Liver (tissue), 9 donors: ENCODE data around the gene SLC4A3. TPM values are rescaled to one million over a fixed set of nuclear protein-coding genes. Genes with fewer than 3 reads are reported as not detected.

ENCODE experiments used
- DNase-seq: peaks from one replicate; pipeline ENCODE4 v3.0.0-alpha.2; 2017; ENCODE audit warnings: low spot score
- H3K27ac ChIP-seq, 2 donors: one replicate each; pipeline ENCODE4 v1.7.0; 2013; ENCODE audit warnings: inconsistent platforms in 2 of 2, low read length in 2 of 2, control low read depth in 1 of 2, low read depth in 1 of 2, mild to moderate bottlenecking in 1 of 2
- H3K27me3 ChIP-seq, 4 donors: one replicate each; pipeline versions ENCODE4 v1.6.1 to v1.7.0; 2013; ENCODE audit warnings: low read length in 3 of 4, inconsistent platforms in 1 of 4, mild to moderate bottlenecking in 1 of 4, moderate library complexity in 1 of 4; ENCODE audit not compliant: control insufficient read depth in 4 of 4, insufficient read depth in 4 of 4
- H3K36me3 ChIP-seq, 4 donors: one replicate each; pipeline versions ENCODE4 v1.6.1 to v1.7.0; 2013; ENCODE audit warnings: low read length in 3 of 4, mild to moderate bottlenecking in 3 of 4, low read depth in 1 of 4, moderate library complexity in 1 of 4; ENCODE audit not compliant: control insufficient read depth in 4 of 4, insufficient read depth in 3 of 4
- H3K4me1 ChIP-seq, 4 donors: one replicate each; pipeline versions ENCODE4 v1.6.1 to v1.7.0; 2013; ENCODE audit warnings: low read length in 3 of 4, mild to moderate bottlenecking in 3 of 4, moderate library complexity in 1 of 4; ENCODE audit not compliant: control insufficient read depth in 4 of 4, insufficient read depth in 4 of 4
- H3K4me3 ChIP-seq, 3 donors: one replicate each; pipeline versions ENCODE4 v1.6.1 to v1.7.0; 2013; ENCODE audit warnings: low read length in 3 of 3, control low read depth in 1 of 3, low read depth in 1 of 3, mild to moderate bottlenecking in 1 of 3
- H3K9ac ChIP-seq, 2 donors: one replicate each; pipeline ENCODE4 v1.7.0; 2013; ENCODE audit warnings: low read length in 2 of 2, mild to moderate bottlenecking in 2 of 2, moderate library complexity in 2 of 2, control low read depth in 1 of 2, low read depth in 1 of 2
- H3K9me3 ChIP-seq, 4 donors: one replicate each; pipeline versions ENCODE4 v1.6.1 to v1.7.0; 2013; ENCODE audit warnings: low read length in 3 of 4; ENCODE audit not compliant: control insufficient read depth in 4 of 4
- ATF3 ChIP-seq: IDR thresholded peaks from 2 replicates; pipeline ENCODE4 v1.6.1; 2016; ENCODE audit warnings: antibody characterized with exemption
- CTCF ChIP-seq: fragments of 150-350 bp; IDR thresholded peaks from 2 replicates; pipeline ENCODE4 v1.5.1; 2017; ENCODE audit warnings: improper control_type of control experiment, low read depth, low read length; ENCODE audit not compliant: missing input control
- EGR1 ChIP-seq, 2 donors: IDR thresholded peaks; 2 replicates each; pipeline ENCODE4 v1.6.1; 2016 to 2018; ENCODE audit warnings: antibody characterized with exemption in 2 of 2, low read depth in 2 of 2
- FOXA1 ChIP-seq: IDR thresholded peaks from 2 replicates; pipeline ENCODE4 v1.6.1; 2016; ENCODE audit warnings: antibody characterized with exemption
- GABPA ChIP-seq, 2 donors: IDR thresholded peaks in 1 of 2; conservative IDR thresholded peaks in 1 of 2; 2 replicates each; pipeline ENCODE4 v1.6.1; 2016; ENCODE audit warnings: antibody characterized with exemption in 2 of 2, mild to moderate bottlenecking in 1 of 2, moderate library complexity in 1 of 2
- HNF4A ChIP-seq, 2 donors: conservative IDR thresholded peaks; 2 replicates each; pipeline ENCODE4 v1.6.1; 2016; ENCODE audit warnings: antibody characterized with exemption in 2 of 2, mild to moderate bottlenecking in 2 of 2
- HNF4G ChIP-seq: IDR thresholded peaks from 2 replicates; pipeline ENCODE4 v1.6.1; 2016; ENCODE audit warnings: antibody characterized with exemption
- JUND ChIP-seq, 2 donors: IDR thresholded peaks; 2 replicates each; pipeline ENCODE4 v1.6.1; 2016; ENCODE audit warnings: antibody characterized with exemption in 2 of 2
- NR2F2 ChIP-seq: IDR thresholded peaks from 2 replicates; pipeline ENCODE4 v1.6.1; 2016; ENCODE audit warnings: antibody characterized with exemption
- RAD21 ChIP-seq, 2 donors: IDR thresholded peaks; 2 replicates each; pipeline ENCODE4 v1.6.1; 2016; ENCODE audit warnings: antibody characterized with exemption in 2 of 2, mild to moderate bottlenecking in 2 of 2
- RXRA ChIP-seq, 2 donors: IDR thresholded peaks; 2 replicates each; pipeline ENCODE4 v1.6.1; 2017 to 2018; ENCODE audit warnings: antibody characterized with exemption in 2 of 2, mild to moderate bottlenecking in 1 of 2
- SP1 ChIP-seq: IDR thresholded peaks from 2 replicates; pipeline ENCODE4 v1.6.1; 2018; ENCODE audit warnings: antibody characterized with exemption, mild to moderate bottlenecking
- TAF1 ChIP-seq: conservative IDR thresholded peaks from 2 replicates; pipeline ENCODE4 v1.6.1; 2016; ENCODE audit warnings: antibody characterized with exemption, mild to moderate bottlenecking
- YY1 ChIP-seq: IDR thresholded peaks from 2 replicates; pipeline ENCODE4 v1.6.1; 2016; ENCODE audit warnings: antibody characterized with exemption, mild to moderate bottlenecking
- WGBS: extraction: QIAGEN DNeasy Blood & Tissue Kit; methylation state at CpG from one replicate; pipeline ENCODE4 v1.1.7; 2013; 5-methylcytosine and 5-hydroxymethylcytosine counted together
- polyA plus RNA-seq, 2 donors: library from polyadenylated mRNA; stranded (reverse) in 1 of 2; unstranded in 1 of 2; fragments of 200-250 nt in 1 of 2; fragments of >200 nt in 1 of 2; fragmentation: Nextera tagmentation in 1 of 2; extraction: Ambion mirVana in 1 of 2; gene quantifications; one replicate each; pipeline versions ENCODE4 v1.2.1 to v1.2.3, GENCODE V29; 2013 to 2015
- total RNA-seq, 2 donors: library from RNA; depleted of rRNA; stranded (reverse); fragments of >200 nt; gene quantifications; one replicate each; pipeline ENCODE4 v1.2.3, GENCODE V29; 2014
- donor health status: healthy.
- donor health status: healthy.
- donor health status: healthy.
- donor health status: healthy.
- donor health status: healthy.

The SLC4A3 gene, protein sequence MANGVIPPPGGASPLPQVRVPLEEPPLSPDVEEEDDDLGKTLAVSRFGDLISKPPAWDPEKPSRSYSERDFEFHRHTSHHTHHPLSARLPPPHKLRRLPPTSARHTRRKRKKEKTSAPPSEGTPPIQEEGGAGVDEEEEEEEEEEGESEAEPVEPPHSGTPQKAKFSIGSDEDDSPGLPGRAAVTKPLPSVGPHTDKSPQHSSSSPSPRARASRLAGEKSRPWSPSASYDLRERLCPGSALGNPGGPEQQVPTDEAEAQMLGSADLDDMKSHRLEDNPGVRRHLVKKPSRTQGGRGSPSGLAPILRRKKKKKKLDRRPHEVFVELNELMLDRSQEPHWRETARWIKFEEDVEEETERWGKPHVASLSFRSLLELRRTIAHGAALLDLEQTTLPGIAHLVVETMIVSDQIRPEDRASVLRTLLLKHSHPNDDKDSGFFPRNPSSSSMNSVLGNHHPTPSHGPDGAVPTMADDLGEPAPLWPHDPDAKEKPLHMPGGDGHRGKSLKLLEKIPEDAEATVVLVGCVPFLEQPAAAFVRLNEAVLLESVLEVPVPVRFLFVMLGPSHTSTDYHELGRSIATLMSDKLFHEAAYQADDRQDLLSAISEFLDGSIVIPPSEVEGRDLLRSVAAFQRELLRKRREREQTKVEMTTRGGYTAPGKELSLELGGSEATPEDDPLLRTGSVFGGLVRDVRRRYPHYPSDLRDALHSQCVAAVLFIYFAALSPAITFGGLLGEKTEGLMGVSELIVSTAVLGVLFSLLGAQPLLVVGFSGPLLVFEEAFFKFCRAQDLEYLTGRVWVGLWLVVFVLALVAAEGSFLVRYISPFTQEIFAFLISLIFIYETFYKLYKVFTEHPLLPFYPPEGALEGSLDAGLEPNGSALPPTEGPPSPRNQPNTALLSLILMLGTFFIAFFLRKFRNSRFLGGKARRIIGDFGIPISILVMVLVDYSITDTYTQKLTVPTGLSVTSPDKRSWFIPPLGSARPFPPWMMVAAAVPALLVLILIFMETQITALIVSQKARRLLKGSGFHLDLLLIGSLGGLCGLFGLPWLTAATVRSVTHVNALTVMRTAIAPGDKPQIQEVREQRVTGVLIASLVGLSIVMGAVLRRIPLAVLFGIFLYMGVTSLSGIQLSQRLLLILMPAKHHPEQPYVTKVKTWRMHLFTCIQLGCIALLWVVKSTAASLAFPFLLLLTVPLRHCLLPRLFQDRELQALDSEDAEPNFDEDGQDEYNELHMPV
- total RNA-seq, result under 1 TPM; 0.08 to 0.19 TPM
- under 1 TPM; 0.08 TPM for polyA plus RNA-seq

GRCh38 chr2:219627103-219628100 is at the start of gene SLC4A3:
Gene SLC4A3, plus strand, starts transcription at chr2:219627630. Its CDS starts 363 bp downstream, at chr2:219627993.
- no peaks in the 10 kb centered on the region for H3K27me3 ChIP-seq
- H3K27ac ChIP-seq, result no peak within 1 kb of the TSS
- H3K4me3 ChIP-seq, result peak within 1 kb of the TSS in 2 of 3 donors; percentile 15 to 66
- DNase-seq, result no peak
- no peak for TF ChIP-seq TAF1
- 4% methylated on average over 103 of the region's 103 CpGs for WGBS
- peaks cover 0 to 5% (median 4%) of the 10 kb centered on the region in 4 donors for H3K4me1 ChIP-seq
- H3K36me3 ChIP-seq, result no peaks in the 10 kb centered on the region
- no peaks in the 10 kb centered on the region for H3K9me3 ChIP-seq
- H3K9ac ChIP-seq, result no peak within 1 kb of the TSS

DNA sequence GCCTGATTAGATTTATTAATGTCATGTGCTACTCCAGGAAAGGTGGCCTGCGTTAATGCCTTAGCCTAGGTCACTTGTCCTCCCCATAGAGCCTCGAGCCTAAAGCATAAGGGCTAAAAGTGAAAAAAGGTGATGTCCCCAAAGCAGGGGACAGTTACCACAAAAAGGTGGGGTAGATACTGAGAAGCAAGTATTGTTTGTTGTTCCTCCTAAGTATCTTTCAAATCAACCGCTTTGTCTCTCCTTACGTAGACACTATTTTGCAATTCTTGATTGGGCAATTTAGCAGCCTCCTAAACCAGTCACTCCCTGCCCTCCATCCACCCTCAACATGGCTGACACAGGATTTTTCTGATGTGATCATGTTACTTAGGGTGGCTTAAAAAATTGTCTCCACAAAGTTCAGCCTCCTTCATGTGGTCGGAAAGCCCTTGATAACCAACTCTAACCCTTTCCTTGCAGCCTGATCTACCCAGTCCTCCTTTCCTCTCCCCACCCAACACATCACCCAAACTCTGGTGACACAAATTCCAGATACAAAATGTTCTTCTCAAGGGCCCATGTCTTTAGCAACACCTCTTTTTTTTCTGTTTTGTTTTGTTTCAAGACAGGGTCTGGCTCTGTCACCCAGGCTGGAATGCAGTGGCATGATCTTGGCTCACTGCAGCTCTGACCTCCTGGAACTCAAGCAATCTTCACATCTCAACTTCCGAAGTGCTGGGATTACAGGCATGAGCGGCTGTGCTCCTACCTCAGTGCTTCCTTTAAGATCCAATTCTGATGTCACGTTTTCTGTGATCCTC is 48.4 kb upstream of the SLC4A3 start:
- Histone ChIP-seq H3K9me3 (no peaks in the 10 kb centered on the region), H3K36me3 (no peaks in the 10 kb centered on the region), H3K4me1 (no peaks in the 10 kb centered on the region), H3K27ac (no peak overlapping the region), H3K9ac (no peak overlapping the region), H3K27me3 (peaks cover 0 to 2% (median 0%) of the 10 kb centered on the region in 4 donors), H3K4me3 (no peak overlapping the region)
- WGBS, result 70% methylated on average over 8 of the region's 8 CpGs
- TF ChIP-seq NR2F2 (no peak), FOXA1 (no peak), JUND (IDR thresholded peaks at IDR 0.05) (no peak), CTCF (no peak)
- DNase-seq, result no peak

- 75% methylated on average over 2 of the region's 2 CpGs for WGBS
- TF ChIP-seq JUND (IDR thresholded peaks at IDR 0.05) (no peak), TAF1 (no peak), EGR1 (IDR thresholded peaks at IDR 0.05; ENCODE audit: low read depth in 2 of 2) (no peak), RXRA (IDR thresholded peaks at IDR 0.05) (no peak), HNF4G (no peak), HNF4A (conservative IDR thresholded peaks at IDR 0.05) (no peak), CTCF (no peak), SP1 (no peak), FOXA1 (no peak), YY1 (no peak), ATF3 (no peak), GABPA (IDR thresholded peaks at IDR 0.05 in 1 of 2, conservative IDR thresholded peaks at IDR 0.05 in 1 of 2) (no peak), RAD21 (IDR thresholded peaks at IDR 0.05) (no peak)
Observed at GRCh38 chr2:219581346-219581745, 46.1 kb upstream of the SLC4A3 start.

More at GRCh38 chr2:219581346-219581745, 46.1 kb upstream of the SLC4A3 start:
- no peaks in the 10 kb centered on the region for H3K36me3 ChIP-seq
- H3K27me3 ChIP-seq, result peaks cover 0 to 2% (median 0%) of the 10 kb centered on the region in 4 donors
- H3K9ac ChIP-seq, result no peak overlapping the region
- no peaks in the 10 kb centered on the region for H3K9me3 ChIP-seq
- no peak overlapping the region for H3K27ac ChIP-seq
- no peaks in the 10 kb centered on the region for H3K4me1 ChIP-seq
- no peak overlapping the region for H3K4me3 ChIP-seq
- no peak for DNase-seq
